GM18520 (cell line): ENCODE measurements around the gene CD47.

ENCODE experiments used
- ATAC-seq: cut with Tn5 transposase; IDR thresholded peaks from one replicate; pipeline ENCODE4 v1.9.1; 2021; ENCODE audit not compliant: unreplicated experiment

The CD47 gene

GRCh38 chr3:108053067-108053466, 37.8 kb downstream of the CD47 start:
- ATAC-seq = no peak

GRCh38 chr3:108051005-108051404, 39.8 kb downstream of the CD47 start:
- no peak for ATAC-seq

- ATAC-seq = no peak
These were observed 42.8 kb downstream of the CD47 start for GRCh38 chr3:108047987-108048386.

GRCh38 chr3:108046247-108046646, 44.6 kb downstream of the CD47 start:
- no peak for ATAC-seq

GRCh38 chr3:108044699-108045098, 46.1 kb downstream of the CD47 start:
- ATAC-seq = no peak

- ATAC-seq = no peak
These were observed 48.5 kb downstream of the CD47 start for GRCh38 chr3:108042300-108042699.

GRCh38 chr3:108041253-108041652, 49.6 kb downstream of the CD47 start:
- no peak for ATAC-seq

GRCh38 chr3:108037770-108038169, 53.1 kb downstream of the CD47 start:
- no peak for ATAC-seq

GRCh38 chr3:108036984-108037741, 53.7 kb downstream of the CD47 start:
- no peak for ATAC-seq

GRCh38 chr3:108036401-108036800, 54.4 kb downstream of the CD47 start:
- ATAC-seq = no peak

GRCh38 chr3:108035751-108036150, 55.1 kb downstream of the CD47 start:
- no peak for ATAC-seq

- ATAC-seq = no peak
These were observed 58.9 kb downstream of the CD47 start for GRCh38 chr3:108031895-108032294.

GRCh38 chr3:108030960-108031359, 59.9 kb downstream of the CD47 start:
- ATAC-seq = no peak

- ATAC-seq = no peak
These were observed 61.4 kb downstream of the CD47 start for GRCh38 chr3:108029466-108029865.

- ATAC-seq = no peak
These were observed 61.9 kb downstream of the CD47 start for GRCh38 chr3:108028896-108029295.

GRCh38 chr3:108025177-108025576, 65.7 kb downstream of the CD47 start:
- ATAC-seq = no peak

GRCh38 chr3:108024146-108024850, 66.5 kb downstream of the CD47 start:
- no peak for ATAC-seq

GRCh38 chr3:108022256-108023150, 68.3 kb downstream of the CD47 start:
- ATAC-seq = no peak

GRCh38 chr3:108021533-108021932, 69.3 kb downstream of the CD47 start:
- ATAC-seq = no peak

GRCh38 chr3:108021131-108021530, 69.7 kb downstream of the CD47 start:
- no peak for ATAC-seq

- ATAC-seq = no peak
These were observed 72.3 kb downstream of the CD47 start for GRCh38 chr3:108018552-108018951.

GRCh38 chr3:108017587-108017986, 73.2 kb downstream of the CD47 start:
- no peak for ATAC-seq
